Heart left ventricle (tissue), 16 donors: ENCODE measurements around the gene ZRANB1. TPM values are rescaled to one million over a fixed set of nuclear protein-coding genes. Genes with fewer than 3 reads are reported as not detected.

Experiments
- ATAC-seq, 4 donors: fragments of 200-7000 bp; cut with Tn5 transposase; one replicate each; pipeline ENCODE4 v1.9.1; 2020 to 2022; ENCODE audit warnings: moderate library complexity in 4 of 4, mild to moderate bottlenecking in 3 of 4, moderate number of reproducible peaks in 1 of 4
- DNase-seq, 5 donors: peaks; one replicate each; pipeline ENCODE4 v3.0.0-alpha.2; 2020
- H3K27ac ChIP-seq, 12 donors: fragments of 200-600 bp; sonication (generic) in 4 of 12; one replicate each; pipeline versions ENCODE4 v1.5.0 to v1.8.0; 2016 to 2022; ENCODE audit warnings: mild to moderate bottlenecking in 2 of 12
- H3K27me3 ChIP-seq, 9 donors: fragments of 200-600 bp; sonication (generic) in 2 of 9; one replicate each; pipeline versions ENCODE4 v1.5.1 to v1.8.0; 2016 to 2022; ENCODE audit warnings: mild to moderate bottlenecking in 3 of 9
- H3K36me3 ChIP-seq, 9 donors: fragments of 200-600 bp; sonication (generic) in 2 of 9; one replicate each; pipeline versions ENCODE4 v1.5.0 to v1.8.0; 2018 to 2022; ENCODE audit warnings: mild to moderate bottlenecking in 2 of 9
- H3K4me1 ChIP-seq, 12 donors: fragments of 200-600 bp; sonication (generic) in 4 of 12; one replicate each; pipeline versions ENCODE4 v1.5.0 to v1.8.0; 2016 to 2022; ENCODE audit warnings: mild to moderate bottlenecking in 3 of 12
- H3K4me3 ChIP-seq, 12 donors: fragments of 200-600 bp; sonication (generic) in 4 of 12; one replicate each; pipeline versions ENCODE4 v1.5.0 to v1.8.0; 2017 to 2022; ENCODE audit warnings: mild to moderate bottlenecking in 9 of 12, moderate library complexity in 4 of 12
- H3K9me3 ChIP-seq, 12 donors: fragments of 200-600 bp; sonication (generic) in 4 of 12; one replicate each; pipeline versions ENCODE4 v1.5.0 to v1.8.0; 2016 to 2022; ENCODE audit warnings: mild to moderate bottlenecking in 1 of 12
- POLR2A ChIP-seq, 2 donors: fragments of 450-650 bp; IDR thresholded peaks; one replicate each; pipeline ENCODE4 v1.6.1; 2017; ENCODE audit warnings: antibody characterized with exemption in 2 of 2, mild to moderate bottlenecking in 2 of 2, moderate library complexity in 2 of 2
- WGBS, 4 donors: extraction: QIAGEN DNeasy Blood & Tissue Kit in 2 of 4; methylation state at CpG; one replicate each; pipeline versions ENCODE4 v1.1.5 to v1.1.7; 2013 to 2018; 5-methylcytosine and 5-hydroxymethylcytosine counted together
- intact Hi-C, 10 donors: fragments of 100-400 bp; cut with DNase I; formaldehyde crosslinking; loops; one replicate each; pipeline versions ENCODE4 v1.11.1 to v1.14.2; 2022
- polyA plus RNA-seq, 2 donors: library from polyadenylated mRNA; stranded (reverse); fragments of 200-250 nt; gene quantifications; one replicate each; pipeline ENCODE4 v1.2.3, GENCODE V29; 2013
- total RNA-seq, 9 donors: library from RNA; depleted of rRNA in 2 of 9; stranded (reverse); fragments of >200 nt in 2 of 9; fragmentation: NEBNext Ultra II Directional in 3 of 9; extraction: Animal tissue kit (Norgen Biotek cat#: 25700) in 3 of 9; gene quantifications; one replicate each; pipeline versions ENCODE4 v1.1.0 to v1.2.4, GENCODE V29; 2016 to 2023
- TF ChIP-seq, protein P1 (sequence below), 12 donors: fragments of 200-600 bp; sonication (generic) in 4 of 12; IDR thresholded peaks; one replicate each; pipeline versions ENCODE4 v1.5.0 to v1.8.0; 2018 to 2022; ENCODE audit warnings: antibody characterized with exemption in 12 of 12, mild to moderate bottlenecking in 5 of 12
- donor health status: ischemic (EF 13 %, LVEDD 7.1; RV severe dilation, severe dysfunction).
- donor health status: healthy with polysubstance abuse.
- donor health status: DM: no; HTN: yes; CAD: no.
- donor health status: DM: no; HTN: no; CAD: no.
- donor health status: ischemic (EF 25% LVEDD 6.9; RV normal size, moderate dysfunction).
- donor health status: ischemic (EF 25% LVEDD 5.7; RV mildly dilated, moderate dysfunction).
- donor health status: healthy.
- donor health status: DM: yes; HTN: yes; CAD: no.
- donor health status: ischemic (EF 35%, LVEDD 5.7; RV mildly dilated, moderate dysfunction).
- donor health status: nonischemic (EF 11% LVEDD 7.7; RV severe dilation, severe dysfunction).
- donor health status: DM: yes; HTN: yes; CAD: no.
- donor health status: PGD.
- donor health status: ischemic (EF 29% LVEDD 5.4; RV normal size, mild dysfunction).
- donor health status: nonischemic (EF 23%, LVEDD 6.1; RV moderate dilation, normal function).

ZRANB1 gene
- total and polyA plus RNA-seq, 11 donors = 11.4 to 31.3 (median 25.6) TPM

DNA sequence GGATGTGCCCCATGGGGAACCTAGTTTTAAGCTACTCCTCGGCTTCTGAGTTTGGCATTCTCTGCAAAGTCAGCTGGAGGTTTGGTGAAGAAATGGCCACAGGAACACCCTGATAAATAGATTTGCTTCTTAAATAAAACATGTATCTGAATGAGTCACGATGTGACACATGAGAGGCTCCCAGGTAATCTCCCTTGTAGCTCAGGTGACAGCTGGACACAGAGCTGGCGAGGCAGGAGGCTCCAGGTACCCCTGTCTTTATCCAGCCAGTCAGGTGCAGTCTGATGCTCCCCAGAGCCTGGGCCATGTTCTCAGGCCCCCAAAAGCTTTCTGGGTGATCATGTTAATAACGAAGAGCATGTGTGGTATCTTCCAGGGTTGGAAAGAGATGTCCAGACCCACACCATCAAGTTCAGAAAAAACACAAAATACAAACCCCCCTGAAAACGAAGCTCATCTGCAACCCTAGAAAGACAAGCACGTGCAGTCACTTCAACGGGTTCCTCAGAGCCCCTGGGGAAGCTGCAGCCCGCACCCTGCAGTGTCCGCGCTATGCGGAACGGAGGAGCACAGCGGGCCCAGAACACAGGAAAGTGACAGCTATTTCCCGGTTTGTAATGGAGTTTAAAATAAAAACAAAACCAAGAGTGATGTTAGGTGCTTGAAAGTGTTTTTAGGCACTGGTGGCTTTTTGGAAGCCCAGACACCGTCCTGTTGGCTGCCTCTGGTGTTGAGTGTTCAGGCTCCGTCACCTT, 69.4 kb downstream of the ZRANB1 start:
- DNase-seq = peak in 1 of 5 donors; percentile 22
- H3K4me3 ChIP-seq = no peak overlapping the region
- 60 to 70% (median 67%) methylated on average over 16 of the region's 16 CpGs for WGBS, 4 donors

GRCh38 chr10:125011926-125012705, 70.2 kb downstream of the ZRANB1 start:
- 46 to 52% (median 50%) methylated on average over 22 to 27 of the region's 27 CpGs for WGBS, 4 donors
- ATAC-seq = peak; percentile 29 to 63 (median 50)

More for the DNA sequence above, 69.4 kb downstream of the ZRANB1 start:
- TF ChIP-seq POLR2A (IDR thresholded peaks at IDR 0.05) = no peak
- TF ChIP-seq, protein P1, sequence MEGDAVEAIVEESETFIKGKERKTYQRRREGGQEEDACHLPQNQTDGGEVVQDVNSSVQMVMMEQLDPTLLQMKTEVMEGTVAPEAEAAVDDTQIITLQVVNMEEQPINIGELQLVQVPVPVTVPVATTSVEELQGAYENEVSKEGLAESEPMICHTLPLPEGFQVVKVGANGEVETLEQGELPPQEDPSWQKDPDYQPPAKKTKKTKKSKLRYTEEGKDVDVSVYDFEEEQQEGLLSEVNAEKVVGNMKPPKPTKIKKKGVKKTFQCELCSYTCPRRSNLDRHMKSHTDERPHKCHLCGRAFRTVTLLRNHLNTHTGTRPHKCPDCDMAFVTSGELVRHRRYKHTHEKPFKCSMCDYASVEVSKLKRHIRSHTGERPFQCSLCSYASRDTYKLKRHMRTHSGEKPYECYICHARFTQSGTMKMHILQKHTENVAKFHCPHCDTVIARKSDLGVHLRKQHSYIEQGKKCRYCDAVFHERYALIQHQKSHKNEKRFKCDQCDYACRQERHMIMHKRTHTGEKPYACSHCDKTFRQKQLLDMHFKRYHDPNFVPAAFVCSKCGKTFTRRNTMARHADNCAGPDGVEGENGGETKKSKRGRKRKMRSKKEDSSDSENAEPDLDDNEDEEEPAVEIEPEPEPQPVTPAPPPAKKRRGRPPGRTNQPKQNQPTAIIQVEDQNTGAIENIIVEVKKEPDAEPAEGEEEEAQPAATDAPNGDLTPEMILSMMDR (IDR thresholded peaks at IDR 0.05) = no peak
- intact Hi-C loops = no loop called here
- peaks cover 0 to 7% (median 0%) of the 10 kb centered on the region in 9 donors for H3K36me3 ChIP-seq
- ATAC-seq = no peak
- no peaks in the 10 kb centered on the region for H3K9me3 ChIP-seq
- H3K4me1 ChIP-seq = peaks cover 19 to 94% (median 68%) of the 10 kb centered on the region in 12 donors
- no peaks in the 10 kb centered on the region for H3K27me3 ChIP-seq
- H3K27ac ChIP-seq = peak overlapping the region; percentile 19 to 81 (median 74)

DNA sequence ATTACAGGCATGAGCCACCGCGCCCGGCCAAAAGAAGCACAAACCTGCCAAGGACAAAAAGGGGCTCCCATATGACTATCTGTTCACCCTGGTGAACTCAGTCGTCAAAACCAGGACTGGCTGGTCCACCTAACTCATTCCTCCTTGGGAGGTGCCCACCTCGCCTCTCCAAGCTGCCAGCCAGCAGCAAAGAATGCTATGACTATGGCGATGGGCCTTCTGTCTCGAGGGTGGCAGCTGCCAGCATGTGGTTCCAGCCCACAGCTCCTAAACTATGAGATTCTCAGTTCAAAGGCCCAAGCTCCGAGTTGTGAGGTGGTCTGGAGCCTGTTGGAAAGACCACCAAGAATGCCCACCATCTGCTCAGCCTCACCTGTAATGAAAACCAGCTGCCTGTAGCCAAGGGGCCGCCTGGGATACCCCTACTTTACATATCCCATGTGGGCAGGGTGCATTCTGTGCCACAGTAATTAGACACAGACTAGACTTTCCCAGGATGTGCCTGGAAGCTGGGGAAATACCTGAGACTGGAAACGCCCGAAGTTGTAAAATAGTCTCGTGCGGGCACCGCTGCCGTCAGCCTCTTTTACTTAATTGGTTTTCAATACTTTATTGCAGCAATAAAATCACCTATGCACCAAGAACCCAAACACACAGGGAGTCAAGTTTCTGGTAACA, 71.1 kb downstream of the ZRANB1 start:
- 94 to 98% (median 96%) methylated on average over 11 to 15 of the region's 15 CpGs for WGBS, 4 donors

More at GRCh38 chr10:125011926-125012705, 70.2 kb downstream of the ZRANB1 start:
- Histone ChIP-seq H3K27ac (peak overlapping the region; percentile 19 to 81 (median 74)), H3K4me3 (no peak overlapping the region), H3K36me3 (peaks cover 0 to 7% (median 0%) of the 10 kb centered on the region in 9 donors), H3K27me3 (no peaks in the 10 kb centered on the region), H3K4me1 (peaks cover 22 to 94% (median 69%) of the 10 kb centered on the region in 12 donors), H3K9me3 (no peaks in the 10 kb centered on the region)
- intact Hi-C loops = no loop called here
- TF ChIP-seq, protein P1 (IDR thresholded peaks at IDR 0.05) = no peak
- TF ChIP-seq POLR2A (IDR thresholded peaks at IDR 0.05) = no peak
- DNase-seq = peak; percentile 66 to 78 (median 72)

More for the DNA sequence above, 71.1 kb downstream of the ZRANB1 start:
- DNase-seq (peak in 2 of 5 donors; percentile 17 to 35), ATAC-seq (no peak)
- Histone ChIP-seq H3K4me1 (peaks cover 27 to 94% (median 73%) of the 10 kb centered on the region in 12 donors), H3K27me3 (no peaks in the 10 kb centered on the region), H3K27ac (peak overlapping the region in 7 of 12 donors; percentile 38 to 81 (median 74)), H3K9me3 (no peaks in the 10 kb centered on the region), H3K4me3 (no peak overlapping the region), H3K36me3 (peaks cover 0 to 7% (median 0%) of the 10 kb centered on the region in 9 donors)
- intact Hi-C loops = no loop called here
- TF ChIP-seq POLR2A (IDR thresholded peaks at IDR 0.05) = no peak
- TF ChIP-seq, protein P1 (IDR thresholded peaks at IDR 0.05) = no peak
